Measurements from ENCODE around the gene FBXO3.

DNA sequence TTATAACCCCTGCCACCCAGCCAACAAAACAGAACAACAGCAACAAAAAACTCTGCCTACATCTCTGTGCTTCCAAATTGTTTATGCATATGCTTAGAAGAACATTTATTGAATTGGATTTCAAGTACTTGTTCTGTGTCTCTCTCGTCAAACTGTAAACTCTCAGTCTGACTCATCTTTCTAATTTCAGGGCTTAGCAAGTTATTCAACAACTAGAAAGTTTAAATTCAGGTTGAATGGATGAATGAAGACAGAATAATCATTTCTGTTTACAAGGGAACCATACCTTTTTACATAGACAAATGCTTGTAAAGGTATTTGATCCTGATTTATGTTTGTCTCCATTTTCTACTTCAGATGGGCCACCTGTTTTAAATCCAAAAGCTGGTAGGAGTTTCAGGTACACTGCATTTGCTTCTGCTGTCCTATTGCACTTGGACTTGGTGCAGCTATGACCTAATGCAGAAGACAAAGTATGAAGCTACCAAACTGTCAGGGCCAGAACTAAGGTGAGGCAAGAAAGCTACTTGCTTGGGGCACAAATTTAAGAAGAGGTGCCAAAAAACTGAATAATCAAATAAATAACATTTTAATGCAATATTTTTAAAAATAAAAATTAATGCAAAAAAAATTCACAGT lies 1.6 kb upstream of the FBXO3 start:
- TF ChIP-seq POLR2AphosphoS5 (IDR thresholded peaks at IDR 0.05; ENCODE audit: low read depth, low read length) (no peak), SIN3A (IDR thresholded peaks at IDR 0.05; ENCODE audit: borderline replicate concordance, insufficient read depth, low read length) (no peak), TAF1 (IDR thresholded peaks at IDR 0.05; ENCODE audit: borderline replicate concordance, insufficient read depth, low read length) (no peak), FOXP2 (optimal IDR thresholded peaks at IDR 0.05; ENCODE audit: borderline replicate concordance, extremely low read depth, extremely low read length, insufficient read depth) (no peak)
